ENCODE measurements around the gene MANEA. TPM values are rescaled to one million over a fixed set of nuclear protein-coding genes. Genes with fewer than 3 reads are reported as not detected.
"Not testable (repeated sequence)": the region's sequence is repeated elsewhere in the genome, so short reads cannot be mapped to it uniquely, and the experiment has no call there.

Gene MANEA
- polyA plus RNA-seq, 3 donors, result 4.1 to 9.3 (median 5.3) TPM

- WGBS, 3 donors, result 0 to 2% (median 1%) methylated on average over 3 of the region's 3 CpGs
These were observed 384 bp upstream of the MANEA start for GRCh38 chr6:95576998-95577303.

GRCh38 chr6:95578106-95578410, 723 bp downstream of the MANEA start:
- peak overlapping the region; percentile 65 for H3K27ac ChIP-seq (ENCODE audit: low read depth, low read length)
- WGBS, 3 donors, result 3 to 5% (median 4%) methylated on average over 10 of the region's 10 CpGs

More at GRCh38 chr6:95576998-95577303, 384 bp upstream of the MANEA start:
- H3K27ac ChIP-seq (ENCODE audit: low read depth, low read length), result no peak overlapping the region

- H3K27ac ChIP-seq (ENCODE audit: low read depth, low read length), result no peak overlapping the region
These were observed 3.7 kb downstream of the MANEA start for GRCh38 chr6:95581073-95581472.

- not testable (repeated sequence) for H3K27ac ChIP-seq (ENCODE audit: low read depth, low read length)
These were observed 6.9 kb downstream of the MANEA start for GRCh38 chr6:95584226-95584625.

GRCh38 chr6:95587989-95588388, 10.7 kb downstream of the MANEA start:
- H3K27ac ChIP-seq (ENCODE audit: low read depth, low read length), result no peak overlapping the region
- WGBS, 3 donors, result 92 to 100% (median 100%) methylated on average over 1 of the region's 1 CpG

More at GRCh38 chr6:95584226-95584625, 6.9 kb downstream of the MANEA start:
- 95 to 98% (median 97%) methylated on average over 9 of the region's 9 CpGs for WGBS, 3 donors

GRCh38 chr6:95589067-95589466, 11.7 kb downstream of the MANEA start:
- no peak overlapping the region for H3K27ac ChIP-seq (ENCODE audit: low read depth, low read length)
- WGBS, 3 donors, result 89 to 93% (median 93%) methylated on average over 1 of the region's 1 CpG

GRCh38 chr6:95589826-95590570, 12.7 kb downstream of the MANEA start:
- H3K27ac ChIP-seq (ENCODE audit: low read depth, low read length), result no peak overlapping the region
- 78 to 94% (median 78%) methylated on average over 4 of the region's 4 CpGs for WGBS, 3 donors

GRCh38 chr6:95593025-95593424, 15.7 kb downstream of the MANEA start:
- H3K27ac ChIP-seq (ENCODE audit: low read depth, low read length), result no peak overlapping the region
- WGBS, 3 donors, result 29 to 70% (median 47%) methylated on average over 2 of the region's 2 CpGs

- no peak overlapping the region for H3K27ac ChIP-seq (ENCODE audit: low read depth, low read length)
- WGBS, 3 donors, result 53 to 89% (median 89%) methylated on average over 3 of the region's 3 CpGs
These were observed 18.7 kb downstream of the MANEA start for GRCh38 chr6:95596021-95596420.

- no peak overlapping the region for H3K27ac ChIP-seq (ENCODE audit: low read depth, low read length)
These were observed 22.4 kb downstream of the MANEA start for GRCh38 chr6:95599706-95600105.

- WGBS, 3 donors, result 70 to 82% (median 78%) methylated on average over 3 of the region's 3 CpGs
- H3K27ac ChIP-seq (ENCODE audit: low read depth, low read length), result no peak overlapping the region
These were observed 23.8 kb downstream of the MANEA start for GRCh38 chr6:95601133-95601532.

GRCh38 chr6:95614094-95614493, 36.8 kb downstream of the MANEA start:
- 57 to 70% (median 61%) methylated on average over 3 of the region's 3 CpGs for WGBS, 3 donors
- no peak overlapping the region for H3K27ac ChIP-seq (ENCODE audit: low read depth, low read length)

GRCh38 chr6:95629551-95629950, 52.2 kb downstream of the MANEA start:
- H3K27ac ChIP-seq (ENCODE audit: low read depth, low read length), result no peak overlapping the region
- 54 to 70% (median 68%) methylated on average over 2 of the region's 2 CpGs for WGBS, 3 donors

- 86 to 89% (median 88%) methylated on average over 25 of the region's 25 CpGs for WGBS, 3 donors
- no peak overlapping the region for H3K27ac ChIP-seq (ENCODE audit: low read depth, low read length)
These were observed 59.5 kb downstream of the MANEA start for GRCh38 chr6:95636552-95637431.

- WGBS, 3 donors, result 79 to 90% (median 82%) methylated on average over 2 of the region's 2 CpGs
- H3K27ac ChIP-seq (ENCODE audit: low read depth, low read length), result no peak overlapping the region
These were observed 71.3 kb downstream of the MANEA start for GRCh38 chr6:95648636-95649035.

GRCh38 chr6:95649451-95649850, 72.1 kb downstream of the MANEA start:
- no peak overlapping the region for H3K27ac ChIP-seq (ENCODE audit: low read depth, low read length)
- WGBS, 3 donors, result 29 to 43% (median 37%) methylated on average over 1 of the region's 1 CpG

- no peak overlapping the region for H3K27ac ChIP-seq (ENCODE audit: low read depth, low read length)
These were observed 76.8 kb downstream of the MANEA start for GRCh38 chr6:95654176-95654575.

GRCh38 chr6:95658886-95659285, 81.6 kb downstream of the MANEA start:
- 70 to 74% (median 70%) methylated on average over 2 of the region's 2 CpGs for WGBS, 3 donors

More at GRCh38 chr6:95658886-95659285, 81.6 kb downstream of the MANEA start:
- no peak overlapping the region for H3K27ac ChIP-seq (ENCODE audit: low read depth, low read length)
